Measurements from ENCODE around the gene TYK2. TPM values are rescaled to one million over a fixed set of nuclear protein-coding genes. Genes with fewer than 3 reads are reported as not detected.
A peak's percentile ranks its signal among the peaks of the same experiment; 100 is the strongest.

TYK2 gene
- polyA plus RNA-seq, 1 donor, result 111 TPM

DNA sequence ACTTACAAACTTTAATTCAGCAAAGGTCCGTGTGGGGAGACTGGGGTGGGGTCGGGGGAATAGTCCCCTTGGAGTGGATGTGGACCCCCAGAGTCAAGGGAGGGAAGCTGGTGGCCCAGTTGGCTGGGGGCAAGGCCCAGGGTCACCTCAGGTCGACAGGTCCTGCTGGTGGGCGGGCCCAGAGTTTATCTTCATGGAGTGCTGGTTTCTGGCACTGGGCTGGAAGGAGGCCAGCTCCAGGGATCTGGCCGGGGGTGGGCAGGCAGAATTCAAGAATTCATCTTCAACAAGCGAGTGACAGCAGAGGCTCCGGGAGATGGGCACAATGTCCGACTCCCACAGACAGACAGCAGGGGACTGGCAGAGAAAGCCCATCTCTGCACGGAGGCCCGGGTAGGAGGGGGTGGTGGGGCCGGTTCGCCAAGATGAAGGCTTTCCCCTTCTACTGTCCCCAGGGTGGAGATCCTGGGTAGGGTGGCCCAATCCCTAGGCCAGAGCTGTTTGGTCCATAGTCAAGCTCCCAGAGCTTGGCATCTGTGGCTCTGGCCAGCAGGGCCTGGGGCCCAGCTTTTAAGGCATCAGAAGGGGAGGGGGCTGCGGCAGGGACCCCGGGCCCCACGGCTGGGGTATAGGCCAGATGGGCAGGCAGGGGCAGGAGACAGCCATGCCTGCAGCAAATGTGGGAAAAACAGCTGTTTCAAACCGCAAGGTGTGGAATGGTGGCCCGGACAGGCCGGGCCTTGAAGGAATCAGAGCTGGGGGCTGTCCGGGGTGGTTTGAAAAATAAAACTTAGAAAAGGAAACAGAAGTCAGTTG, 63.9 kb downstream of the TYK2 start:
- DNase-seq, result no peak
- Histone ChIP-seq H3K27ac (ENCODE audit: low read length) (no peak overlapping the region), H3K27me3 (ENCODE audit: control insufficient read depth, insufficient read depth, low read length) (no peaks in the 10 kb centered on the region), H3K36me3 (ENCODE audit: control insufficient read depth, insufficient read depth, low read length) (peaks cover 52% of the 10 kb centered on the region), H3K9me3 (ENCODE audit: control insufficient read depth, low read depth, low read length) (peaks cover 5% of the 10 kb centered on the region), H3K4me3 (ENCODE audit: low read length) (no peak overlapping the region), H3K4me1 (ENCODE audit: control insufficient read depth, insufficient read depth, low read length) (peaks cover 18% of the 10 kb centered on the region)
- 96% methylated on average over 4 of the region's 19 CpGs for WGBS (ENCODE audit: insufficient coverage, low lambda C conversion rate)

DNA sequence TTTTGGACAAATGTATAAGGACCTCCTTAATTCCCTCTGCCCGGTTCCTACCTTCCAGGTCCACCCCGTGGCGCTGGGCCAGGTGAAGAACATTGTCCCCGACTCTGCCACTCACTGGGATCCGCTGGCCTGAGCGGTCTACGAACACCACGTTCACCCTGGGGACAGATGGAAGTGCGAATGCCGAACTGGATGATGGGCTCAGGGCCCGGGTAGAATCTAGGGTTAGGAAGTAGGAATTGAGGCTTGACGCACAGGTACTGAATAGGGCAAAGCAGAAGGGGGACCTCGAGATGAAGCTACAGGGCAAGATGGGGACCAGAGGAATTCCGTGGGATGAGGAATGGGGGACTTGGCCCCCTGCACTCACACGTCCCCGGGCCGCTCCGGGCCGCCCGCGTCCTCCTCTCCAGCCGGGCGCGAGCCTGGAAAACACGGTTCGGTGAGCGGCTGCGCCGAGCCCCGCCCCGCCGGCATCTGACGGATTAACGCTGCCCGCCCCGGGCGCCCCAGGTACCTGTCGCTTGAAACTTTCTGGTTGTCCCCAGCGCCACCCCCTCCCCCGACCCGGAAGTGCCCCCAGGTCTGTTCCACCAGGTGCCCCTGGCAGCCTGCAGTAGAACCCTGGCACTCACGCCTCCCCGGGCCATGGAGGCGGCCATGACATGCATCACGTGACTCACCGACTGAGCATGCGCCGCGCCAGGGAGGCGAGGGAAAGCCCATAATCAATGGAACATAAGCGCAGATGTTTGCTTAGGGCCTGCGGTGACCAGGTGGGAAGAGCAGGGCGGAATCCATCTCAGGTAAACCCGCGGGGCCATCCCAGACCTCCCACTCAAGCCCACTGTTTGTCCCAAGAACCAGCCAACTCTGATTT, 64.8 kb downstream of the TYK2 start, which contains the start of gene FDX2:
TSS of gene FDX2 (minus strand) at position 681 of the 880 bp plus-strand sequence. CDS start at position 662, 19 bp downstream.
- H3K27ac ChIP-seq (ENCODE audit: low read length), result no peak within 1 kb of the TSS
- peak; percentile 84 to 85 for DNase-seq
- WGBS (ENCODE audit: insufficient coverage, low lambda C conversion rate), result 0% methylated on average over 1 of the region's 55 CpGs
- H3K4me3 ChIP-seq (ENCODE audit: low read length), result peak within 1 kb of the TSS; percentile 66
- peaks cover 43% of the 10 kb centered on the region for H3K36me3 ChIP-seq (ENCODE audit: control insufficient read depth, insufficient read depth, low read length)
- peaks cover under 1% of the 10 kb centered on the region for H3K9me3 ChIP-seq (ENCODE audit: control insufficient read depth, low read depth, low read length)
- H3K4me1 ChIP-seq (ENCODE audit: control insufficient read depth, insufficient read depth, low read length), result peaks cover 12% of the 10 kb centered on the region
- H3K27me3 ChIP-seq (ENCODE audit: control insufficient read depth, insufficient read depth, low read length), result no peaks in the 10 kb centered on the region

DNA sequence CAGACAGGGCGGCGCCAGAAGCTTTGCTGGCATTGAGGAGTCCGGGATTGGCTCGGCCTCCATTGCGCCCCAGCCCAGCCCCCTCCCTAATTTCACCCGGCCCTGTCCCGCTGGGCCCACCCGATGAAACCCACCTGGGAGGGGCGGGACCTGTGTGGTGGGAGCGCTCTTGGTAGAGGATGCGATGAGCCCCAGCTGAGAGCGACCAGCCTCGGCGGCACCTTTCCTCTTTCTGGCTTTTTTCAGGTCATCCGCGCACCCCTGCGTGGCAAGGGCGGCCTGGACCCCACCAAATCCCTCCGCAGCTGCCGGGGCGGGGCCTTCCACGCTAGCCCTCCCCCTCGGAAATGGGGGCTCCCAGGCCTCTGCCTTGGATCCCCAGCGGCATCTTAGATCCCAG, 70.9 kb downstream of the TYK2 start, which contains the start of gene ZGLP1:
TSS of gene ZGLP1 (minus strand) at position 393 of the 400 bp plus-strand sequence.
- Histone ChIP-seq H3K36me3 (ENCODE audit: control insufficient read depth, insufficient read depth, low read length) (peaks cover 18% of the 10 kb centered on the region), H3K9me3 (ENCODE audit: control insufficient read depth, low read depth, low read length) (no peaks in the 10 kb centered on the region), H3K4me1 (ENCODE audit: control insufficient read depth, insufficient read depth, low read length) (no peaks in the 10 kb centered on the region), H3K27me3 (ENCODE audit: control insufficient read depth, insufficient read depth, low read length) (no peaks in the 10 kb centered on the region), H3K4me3 (ENCODE audit: low read length) (no peak within 1 kb of the TSS), H3K27ac (ENCODE audit: low read length) (no peak within 1 kb of the TSS)
- WGBS (ENCODE audit: insufficient coverage, low lambda C conversion rate), result no CpG with 5 or more reads among the region's 24 CpGs
- DNase-seq, result no peak

DNA sequence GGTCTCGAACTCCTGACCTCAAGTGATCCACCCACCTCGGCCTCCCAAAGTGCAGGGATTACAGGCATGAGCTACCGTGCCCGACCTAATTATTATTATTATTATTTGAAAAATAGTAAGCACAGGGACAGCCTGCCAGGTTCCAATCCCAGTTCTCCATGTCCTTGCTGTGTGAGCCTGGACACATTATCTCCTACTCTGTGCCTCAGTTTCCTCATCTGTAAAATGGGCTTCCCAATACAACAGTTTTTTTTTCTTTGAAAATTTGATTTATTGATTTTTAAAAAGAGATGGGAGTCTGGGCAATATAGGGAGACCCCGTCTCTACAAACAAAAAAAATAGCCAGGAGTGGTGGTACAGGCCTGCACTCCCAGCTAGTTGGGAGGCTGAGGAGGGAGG, 74.0 kb downstream of the TYK2 start:
- H3K27ac ChIP-seq (ENCODE audit: low read length), result no peak overlapping the region
- no peaks in the 10 kb centered on the region for H3K27me3 ChIP-seq (ENCODE audit: control insufficient read depth, insufficient read depth, low read length)
- no CpG with 5 or more reads among the region's 5 CpGs for WGBS (ENCODE audit: insufficient coverage, low lambda C conversion rate)
- no peaks in the 10 kb centered on the region for H3K9me3 ChIP-seq (ENCODE audit: control insufficient read depth, low read depth, low read length)
- H3K36me3 ChIP-seq (ENCODE audit: control insufficient read depth, insufficient read depth, low read length), result peaks cover 18% of the 10 kb centered on the region
- no peak for DNase-seq
- H3K4me3 ChIP-seq (ENCODE audit: low read length), result no peak overlapping the region
- H3K4me1 ChIP-seq (ENCODE audit: control insufficient read depth, insufficient read depth, low read length), result no peaks in the 10 kb centered on the region

DNA sequence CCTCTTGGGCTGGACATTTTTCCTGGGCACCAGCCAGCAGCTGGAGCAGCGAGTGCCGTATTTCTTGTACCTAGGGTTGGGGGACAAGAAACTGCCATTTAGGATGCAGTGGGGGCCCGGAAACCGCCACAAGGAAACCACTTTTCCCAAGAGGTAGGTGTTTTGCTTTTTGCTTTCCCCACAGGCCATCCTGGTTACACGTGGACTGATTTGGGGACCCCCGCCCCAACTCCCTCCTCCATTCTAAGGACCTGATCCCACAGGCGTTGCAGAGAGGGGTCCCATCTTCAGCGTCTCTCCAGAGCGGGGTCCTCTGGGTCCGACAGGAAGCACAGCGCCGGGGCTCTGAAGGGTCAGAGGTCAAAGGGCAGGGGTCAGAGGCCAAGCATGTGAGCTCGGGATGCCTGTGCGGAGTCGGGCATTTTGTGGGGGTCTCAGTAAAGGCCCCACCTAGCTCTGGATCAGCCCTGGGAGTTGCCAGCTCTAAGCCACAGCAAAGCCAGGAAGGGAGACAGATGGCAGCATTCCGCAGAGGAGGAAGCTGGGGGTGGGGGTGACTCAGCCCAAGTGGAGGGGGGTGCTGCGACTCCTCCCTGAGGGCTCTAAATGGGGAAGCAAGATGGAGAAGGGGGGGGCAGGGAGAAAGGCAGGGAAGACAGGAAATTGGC, 75.1 kb downstream of the TYK2 start:
- Histone ChIP-seq H3K27me3 (ENCODE audit: control insufficient read depth, insufficient read depth, low read length) (no peaks in the 10 kb centered on the region), H3K4me1 (ENCODE audit: control insufficient read depth, insufficient read depth, low read length) (no peaks in the 10 kb centered on the region), H3K27ac (ENCODE audit: low read length) (no peak overlapping the region), H3K9me3 (ENCODE audit: control insufficient read depth, low read depth, low read length) (no peaks in the 10 kb centered on the region), H3K4me3 (ENCODE audit: low read length) (no peak overlapping the region), H3K36me3 (ENCODE audit: control insufficient read depth, insufficient read depth, low read length) (peaks cover 16% of the 10 kb centered on the region)
- no peak for DNase-seq
- WGBS (ENCODE audit: insufficient coverage, low lambda C conversion rate), result no CpG with 5 or more reads among the region's 17 CpGs

Other genes starting within 250 kb of the TYK2 start
- 51.9 TPM for gene DNMT1, start 185.6 kb downstream of the TYK2 start, polyA plus RNA-seq
- 4.4 TPM for gene S1PR2, start 149.2 kb downstream of the TYK2 start, polyA plus RNA-seq
- gene MRPL4, start 128.4 kb downstream of the TYK2 start, polyA plus RNA-seq, result 37.2 TPM
- 14.8 TPM for gene ICAM1, start 109.5 kb downstream of the TYK2 start, polyA plus RNA-seq
- 1.2 TPM for gene ICAM4, start 93.6 kb downstream of the TYK2 start, polyA plus RNA-seq
- 0.87 TPM for gene ICAM5, start 90.6 kb downstream of the TYK2 start, polyA plus RNA-seq
- 7.6 TPM for gene ZGLP1, start 70.8 kb downstream of the TYK2 start, polyA plus RNA-seq
- gene FDX2, start 64.6 kb downstream of the TYK2 start, polyA plus RNA-seq, result 17.9 TPM
- 45.2 TPM for gene RAVER1, start 47.0 kb downstream of the TYK2 start, polyA plus RNA-seq
- gene ICAM3, start 40.9 kb downstream of the TYK2 start, polyA plus RNA-seq, result 5.3 TPM
- 155 TPM for gene CDC37, start 23.0 kb upstream of the TYK2 start, polyA plus RNA-seq
- gene PDE4A, start 40.0 kb upstream of the TYK2 start, polyA plus RNA-seq, result 2.2 TPM
- 36.7 TPM for gene KEAP1, start 122.8 kb upstream of the TYK2 start, polyA plus RNA-seq
- 0.96 TPM for gene S1PR5, start 136.9 kb upstream of the TYK2 start, polyA plus RNA-seq
- 30.0 TPM for gene ATG4D, start 163.3 kb upstream of the TYK2 start, polyA plus RNA-seq
- 22.1 TPM for gene KRI1, start 185.4 kb upstream of the TYK2 start, polyA plus RNA-seq
- gene CDKN2D, start 188.4 kb upstream of the TYK2 start, polyA plus RNA-seq, result 10.3 TPM
- 69.2 TPM for gene AP1M2, start 206.7 kb upstream of the TYK2 start, polyA plus RNA-seq
- gene SLC44A2, start 245.0 kb upstream of the TYK2 start, polyA plus RNA-seq, result 30.0 TPM